Measurements from ENCODE around the gene CD151.

CD151 gene

GRCh38 chr11:796565-797295, 36.0 kb upstream of the CD151 start:
- DNase-seq (ENCODE audit: insufficient read length, low spot score) (no peak), FAIRE-seq (peak; percentile 63)

GRCh38 chr11:797296-798092, 35.3 kb upstream of the CD151 start:
- FAIRE-seq, result peak; percentile 92
- no peak for DNase-seq (ENCODE audit: insufficient read length, low spot score)

GRCh38 chr11:798093-798713, 34.5 kb upstream of the CD151 start, which contains the start of gene SLC25A22:
TSS of gene SLC25A22 (minus strand) at chr11:798281. CDS start at chr11:795006, 3,275 bp downstream.
- FAIRE-seq, result no peak

GRCh38 chr11:799641-800316, 33.0 kb upstream of the CD151 start:
- FAIRE-seq (no peak), DNase-seq (ENCODE audit: insufficient read length, low spot score) (no peak)

More at GRCh38 chr11:798093-798713, 34.5 kb upstream of the CD151 start, which contains the start of gene SLC25A22:
- DNase-seq (ENCODE audit: insufficient read length, low spot score), result no peak

GRCh38 chr11:800473-800872, 32.3 kb upstream of the CD151 start:
- DNase-seq (ENCODE audit: insufficient read length, low spot score) (no peak), FAIRE-seq (no peak)

- DNase-seq (ENCODE audit: insufficient read length, low spot score) (no peak), FAIRE-seq (no peak)
Observed at GRCh38 chr11:801097-801780, 31.5 kb upstream of the CD151 start.

- DNase-seq (ENCODE audit: insufficient read length, low spot score) (no peak), FAIRE-seq (no peak)
Observed at GRCh38 chr11:802018-802617, 30.6 kb upstream of the CD151 start.

- FAIRE-seq (no peak), DNase-seq (ENCODE audit: insufficient read length, low spot score) (no peak)
Observed at GRCh38 chr11:802693-803466, 29.9 kb upstream of the CD151 start.

- no peak for DNase-seq (ENCODE audit: insufficient read length, low spot score)
- FAIRE-seq, result no peak
Observed at GRCh38 chr11:803467-803742, 29.3 kb upstream of the CD151 start.

GRCh38 chr11:803770-804598, 28.8 kb upstream of the CD151 start:
- FAIRE-seq (peak; percentile 48), DNase-seq (ENCODE audit: insufficient read length, low spot score) (peak; percentile 44)

- FAIRE-seq (no peak), DNase-seq (ENCODE audit: insufficient read length, low spot score) (no peak)
Observed at GRCh38 chr11:804599-804964, 28.2 kb upstream of the CD151 start.

- DNase-seq (ENCODE audit: insufficient read length, low spot score) (no peak), FAIRE-seq (peak; percentile 26)
Observed at GRCh38 chr11:808427-809286, 24.1 kb upstream of the CD151 start.

GRCh38 chr11:809287-810039, 23.3 kb upstream of the CD151 start, which contains the start of gene RPLP2:
TSS of gene RPLP2 (plus strand) at chr11:809967. CDS start at chr11:810235, 268 bp downstream.
- DNase-seq (ENCODE audit: insufficient read length, low spot score) (peak; percentile 92), FAIRE-seq (peak; percentile 97)

- DNase-seq (ENCODE audit: insufficient read length, low spot score), result no peak
- no peak for FAIRE-seq
Observed at GRCh38 chr11:810040-810567, 22.6 kb upstream of the CD151 start.

GRCh38 chr11:811446-812245, 21.1 kb upstream of the CD151 start:
- no peak for FAIRE-seq
- DNase-seq (ENCODE audit: insufficient read length, low spot score), result no peak

- FAIRE-seq, result no peak
Observed at GRCh38 chr11:812390-812789, 20.4 kb upstream of the CD151 start.

More at GRCh38 chr11:812390-812789, 20.4 kb upstream of the CD151 start:
- no peak for DNase-seq (ENCODE audit: insufficient read length, low spot score)
